Erythroblast (primary cell): ENCODE measurements around the gene SLC13A4.

ENCODE experiments used
- GATA1 ChIP-seq: IDR thresholded peaks from 2 replicates; pipeline ENCODE4 v1.6.1; 2011; ENCODE audit warnings: low read depth, mild to moderate bottlenecking, control low read depth, low read length, moderate library complexity
- POLR2A ChIP-seq: IDR thresholded peaks from 2 replicates; pipeline ENCODE4 v1.6.1; 2011; ENCODE audit warnings: mild to moderate bottlenecking, low read length

DNA sequence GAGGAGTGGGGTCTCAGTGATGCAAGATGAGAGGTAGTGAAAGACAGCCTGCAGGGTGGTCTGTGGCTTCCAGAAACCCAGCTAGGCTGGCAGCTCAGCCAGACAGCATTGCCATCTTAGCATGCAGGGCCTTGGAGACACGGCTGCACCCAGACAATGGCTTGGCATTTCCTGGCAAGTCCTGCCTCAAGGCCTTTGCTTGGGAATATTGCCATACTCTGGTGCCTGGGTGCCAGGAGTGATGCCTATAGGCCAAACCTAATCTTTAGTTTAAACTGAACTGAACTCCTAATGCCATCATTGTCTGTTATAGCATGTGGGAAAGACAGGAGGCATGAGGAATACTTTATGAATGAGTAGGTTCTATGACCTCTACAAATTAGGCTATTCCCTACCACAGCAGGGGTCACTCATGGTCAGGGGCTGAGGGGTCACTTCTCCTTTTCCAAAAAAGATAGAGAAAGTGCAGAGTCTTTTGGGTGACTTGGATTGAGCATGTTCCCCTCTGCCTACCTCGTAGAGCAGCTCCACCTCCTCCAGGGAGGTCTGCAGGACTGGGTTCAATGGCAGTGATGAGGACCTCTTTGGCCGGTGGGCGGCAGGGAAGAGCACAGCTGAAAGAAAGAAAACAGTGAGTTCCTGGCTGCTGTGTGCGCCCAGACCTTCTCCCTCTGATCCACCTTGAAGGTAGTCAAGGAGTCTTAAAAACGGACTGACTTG lies 8.8 kb upstream of the SLC13A4 start:
- no peak for TF ChIP-seq POLR2A
- no peak for TF ChIP-seq GATA1
